HEK293T (cell line): ENCODE data around the gene MAPK9.

Experiments
- BHLHE40 ChIP-seq: fragments of 450-650 bp; IDR thresholded peaks from 2 replicates; pipeline ENCODE4 v1.6.1; 2016; ENCODE audit warnings: mild to moderate bottlenecking, moderate library complexity, borderline replicate concordance
- FOXK2 ChIP-seq: fragments of 450-650 bp; IDR thresholded peaks from 2 replicates; pipeline ENCODE4 v1.6.1; 2016; ENCODE audit warnings: mild to moderate bottlenecking
- HDGF ChIP-seq: fragments of 450-650 bp; IDR thresholded peaks from 2 replicates; pipeline ENCODE4 v1.6.1; 2017; ENCODE audit warnings: antibody characterized with exemption, borderline replicate concordance
- TF ChIP-seq, protein P1 (sequence below): fragments of 450-650 bp; IDR thresholded peaks from 2 replicates; pipeline ENCODE4 v1.6.1; 2016

DNA sequence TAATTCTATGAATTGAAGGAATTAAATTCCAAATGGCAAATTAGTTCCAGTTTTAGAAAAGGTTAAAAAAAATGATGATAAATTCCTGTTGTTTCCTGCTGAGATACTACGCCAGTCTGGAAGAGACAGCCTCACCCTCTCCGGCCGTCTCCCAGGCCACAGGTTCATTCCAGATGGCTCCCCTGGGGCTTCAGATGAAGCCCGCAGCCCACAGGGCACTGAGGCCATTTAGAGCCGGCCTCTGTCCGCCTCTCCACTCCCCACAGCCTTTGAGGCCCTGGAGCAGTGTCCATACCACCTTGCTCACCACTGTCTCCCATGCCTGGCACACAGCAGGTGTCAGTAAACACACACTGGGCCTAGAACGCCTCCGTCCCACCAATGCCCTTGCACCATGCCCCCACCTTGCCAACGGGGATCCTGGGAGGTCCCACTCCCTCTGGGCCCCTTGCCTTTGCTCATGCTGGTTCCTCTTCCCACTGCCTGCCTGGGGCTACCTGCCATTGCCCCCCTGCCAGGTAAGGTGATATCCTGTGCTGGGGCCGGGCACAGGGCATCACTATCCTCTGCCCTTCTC lies 35.2 kb upstream of the MAPK9 start:
- TF ChIP-seq FOXK2 (no peak), HDGF (no peak), BHLHE40 (no peak)
- TF ChIP-seq, protein P1, sequence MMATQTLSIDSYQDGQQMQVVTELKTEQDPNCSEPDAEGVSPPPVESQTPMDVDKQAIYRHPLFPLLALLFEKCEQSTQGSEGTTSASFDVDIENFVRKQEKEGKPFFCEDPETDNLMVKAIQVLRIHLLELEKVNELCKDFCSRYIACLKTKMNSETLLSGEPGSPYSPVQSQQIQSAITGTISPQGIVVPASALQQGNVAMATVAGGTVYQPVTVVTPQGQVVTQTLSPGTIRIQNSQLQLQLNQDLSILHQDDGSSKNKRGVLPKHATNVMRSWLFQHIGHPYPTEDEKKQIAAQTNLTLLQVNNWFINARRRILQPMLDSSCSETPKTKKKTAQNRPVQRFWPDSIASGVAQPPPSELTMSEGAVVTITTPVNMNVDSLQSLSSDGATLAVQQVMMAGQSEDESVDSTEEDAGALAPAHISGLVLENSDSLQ, result no peak
